AG20443 (cell line): ENCODE measurements around the gene CDCP1.
"Not testable (repeated sequence)": the region's sequence is repeated elsewhere in the genome, so short reads cannot be mapped to it uniquely, and the experiment has no call there.

Source experiments
- DNase-seq: peaks from one replicate; pipeline ENCODE4 v3.0.0; 2012; ENCODE audit warnings: low spot score, mixed read lengths

Gene CDCP1

DNA sequence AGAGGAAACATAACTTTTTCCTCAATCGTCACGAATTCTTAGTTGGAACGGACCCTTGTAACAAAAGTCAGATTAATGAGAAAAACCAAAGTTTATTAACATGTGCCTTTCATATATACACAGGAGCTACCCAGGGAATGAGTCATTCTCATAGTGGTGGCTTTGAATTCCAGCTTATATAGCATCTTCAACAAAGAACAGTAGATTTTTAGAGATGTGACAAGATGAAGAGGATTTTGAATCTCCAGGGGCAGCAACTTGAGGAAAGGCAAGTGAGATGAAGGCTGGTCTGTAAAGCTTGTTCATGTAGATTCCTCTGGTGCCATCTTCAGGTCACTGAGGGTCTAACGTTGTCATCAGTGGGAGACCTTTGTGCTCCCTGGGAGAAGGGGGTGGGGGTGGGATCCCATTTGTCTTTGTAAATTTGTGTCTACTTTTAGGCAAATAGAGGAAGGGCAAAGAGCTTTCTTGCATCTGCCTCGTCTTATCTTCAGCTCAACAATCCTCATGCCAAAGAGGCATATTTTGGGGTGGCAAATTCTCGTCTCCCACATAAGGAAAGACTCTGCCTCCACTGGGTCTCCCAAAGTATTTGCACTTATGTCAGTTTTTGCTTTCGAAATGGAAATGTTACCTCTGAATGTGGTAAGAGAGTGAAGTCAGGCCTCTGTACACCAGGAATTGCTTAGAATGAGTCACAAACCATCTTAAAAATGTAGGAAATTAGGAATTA lies 90.6 kb downstream of the CDCP1 start:
- peak; percentile 46 for DNase-seq

DNA sequence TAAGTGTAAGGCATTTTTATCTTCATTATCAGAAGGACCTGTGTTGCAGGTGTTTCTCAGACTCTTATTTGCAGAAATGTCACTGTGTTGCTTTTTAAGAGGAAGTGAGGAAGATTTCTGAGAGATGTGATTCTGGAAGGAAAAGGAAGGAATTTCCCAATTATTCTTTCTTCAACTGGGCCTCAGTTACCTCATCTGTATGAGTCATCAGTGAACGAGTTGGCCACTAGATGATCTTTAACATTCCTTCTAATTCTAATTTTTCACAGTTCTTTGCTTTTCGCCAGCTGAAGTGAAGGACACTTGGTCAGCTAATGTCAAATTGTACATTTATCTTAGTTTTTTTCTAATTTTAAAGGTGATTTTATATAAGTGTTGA lies 91.2 kb downstream of the CDCP1 start:
- peak; percentile 57 for DNase-seq

DNA sequence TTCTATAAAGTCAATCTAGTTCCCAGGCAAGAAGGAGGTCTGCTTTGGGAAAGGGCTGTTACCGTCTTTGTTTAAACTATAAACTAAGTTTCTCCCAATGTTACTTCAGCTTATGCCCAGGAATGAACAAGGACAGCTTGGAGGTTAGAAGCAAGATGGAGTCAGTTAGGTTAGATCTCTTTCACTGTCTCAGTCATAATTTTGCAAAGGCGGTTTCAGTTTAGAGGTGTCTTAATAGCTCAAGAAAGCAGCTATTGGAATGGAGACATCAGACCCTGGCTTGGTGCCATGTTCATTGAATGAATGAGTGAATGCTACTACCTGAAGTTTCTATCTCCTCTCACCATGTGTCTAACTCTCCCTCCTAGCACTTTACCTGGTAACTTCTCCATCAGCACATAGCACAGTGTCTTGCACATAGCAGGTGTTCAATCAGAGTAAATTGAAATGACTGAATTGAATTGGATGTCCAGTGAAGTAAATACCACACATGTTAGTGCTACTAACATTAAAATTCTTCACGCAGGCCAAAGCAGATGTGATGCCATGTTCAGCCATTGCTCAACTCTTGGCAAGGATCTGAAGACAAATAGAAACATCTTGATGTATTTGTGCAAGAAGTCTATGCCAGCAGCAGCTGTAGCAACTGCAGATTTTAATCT lies 91.9 kb downstream of the CDCP1 start:
- DNase-seq = peak; percentile 58

DNA sequence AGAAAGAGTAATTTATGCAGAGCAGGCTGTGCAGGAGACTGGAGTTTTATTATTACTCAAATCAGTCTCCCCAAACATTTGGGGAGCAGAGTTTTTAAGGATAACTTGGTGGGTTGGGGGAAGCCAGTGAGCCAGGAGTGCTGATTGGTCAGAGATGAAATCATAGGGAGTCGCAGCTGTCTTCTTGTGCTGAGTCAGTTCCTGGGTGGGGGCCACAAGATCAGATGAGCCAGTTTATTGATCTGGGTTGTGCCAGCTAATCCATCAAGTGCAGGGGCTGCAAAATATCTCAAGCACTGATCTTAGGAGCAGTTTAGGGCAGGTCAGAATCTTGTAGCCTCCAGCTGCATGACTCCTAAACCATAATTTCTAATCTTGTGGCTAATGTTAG lies 92.4 kb downstream of the CDCP1 start:
- not testable (repeated sequence) for DNase-seq

GRCh38 chr3:45051685-45052084 lies 94.5 kb downstream of the CDCP1 start:
- DNase-seq = no peak

GRCh38 chr3:45049807-45050206 lies 96.4 kb downstream of the CDCP1 start:
- no peak for DNase-seq

GRCh38 chr3:45048244-45048643 lies 97.9 kb downstream of the CDCP1 start:
- peak; percentile 72 for DNase-seq

- DNase-seq = peak; percentile 84
Measured at GRCh38 chr3:45043728-45044299, 102.4 kb downstream of the CDCP1 start.

- no peak for DNase-seq
Measured at GRCh38 chr3:45042162-45042561, 104.0 kb downstream of the CDCP1 start.

- no peak for DNase-seq
Measured at GRCh38 chr3:45041666-45042065, 104.5 kb downstream of the CDCP1 start.

DNA sequence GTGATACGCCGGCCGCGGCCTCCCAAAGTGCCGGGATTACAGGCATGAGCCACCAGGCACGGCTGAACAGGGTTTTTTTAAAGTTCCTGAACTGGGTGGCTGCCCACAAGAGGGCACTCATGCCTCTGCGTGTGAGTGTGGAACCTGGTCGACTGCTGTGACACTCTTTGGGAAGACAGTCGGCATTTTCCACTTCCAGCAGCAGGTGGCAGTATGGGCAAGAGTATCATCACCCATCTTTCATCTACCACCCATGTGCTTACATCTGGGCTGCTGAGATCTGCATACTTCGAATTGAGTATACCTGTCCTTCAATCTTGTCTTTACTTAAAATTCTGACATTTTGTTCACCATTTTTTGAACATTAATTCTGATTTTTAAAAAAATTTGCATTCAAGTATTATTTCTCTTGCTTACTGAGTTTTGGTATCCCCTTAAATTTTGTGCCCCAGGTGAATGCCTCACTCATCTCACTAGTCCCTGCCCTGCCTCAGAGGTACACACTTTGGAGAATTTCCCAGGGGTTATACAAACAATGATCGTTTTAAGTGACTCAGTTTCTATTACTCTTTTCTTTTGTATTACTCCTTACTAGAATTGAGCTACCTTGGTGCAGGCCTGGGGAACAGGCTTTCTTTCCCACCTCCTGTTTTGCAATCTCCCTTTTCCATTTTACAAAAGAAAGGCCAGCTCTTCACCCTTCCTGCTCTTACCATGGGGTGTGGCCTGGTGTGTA lies 108.3 kb downstream of the CDCP1 start:
- peak; percentile 92 for DNase-seq

DNA sequence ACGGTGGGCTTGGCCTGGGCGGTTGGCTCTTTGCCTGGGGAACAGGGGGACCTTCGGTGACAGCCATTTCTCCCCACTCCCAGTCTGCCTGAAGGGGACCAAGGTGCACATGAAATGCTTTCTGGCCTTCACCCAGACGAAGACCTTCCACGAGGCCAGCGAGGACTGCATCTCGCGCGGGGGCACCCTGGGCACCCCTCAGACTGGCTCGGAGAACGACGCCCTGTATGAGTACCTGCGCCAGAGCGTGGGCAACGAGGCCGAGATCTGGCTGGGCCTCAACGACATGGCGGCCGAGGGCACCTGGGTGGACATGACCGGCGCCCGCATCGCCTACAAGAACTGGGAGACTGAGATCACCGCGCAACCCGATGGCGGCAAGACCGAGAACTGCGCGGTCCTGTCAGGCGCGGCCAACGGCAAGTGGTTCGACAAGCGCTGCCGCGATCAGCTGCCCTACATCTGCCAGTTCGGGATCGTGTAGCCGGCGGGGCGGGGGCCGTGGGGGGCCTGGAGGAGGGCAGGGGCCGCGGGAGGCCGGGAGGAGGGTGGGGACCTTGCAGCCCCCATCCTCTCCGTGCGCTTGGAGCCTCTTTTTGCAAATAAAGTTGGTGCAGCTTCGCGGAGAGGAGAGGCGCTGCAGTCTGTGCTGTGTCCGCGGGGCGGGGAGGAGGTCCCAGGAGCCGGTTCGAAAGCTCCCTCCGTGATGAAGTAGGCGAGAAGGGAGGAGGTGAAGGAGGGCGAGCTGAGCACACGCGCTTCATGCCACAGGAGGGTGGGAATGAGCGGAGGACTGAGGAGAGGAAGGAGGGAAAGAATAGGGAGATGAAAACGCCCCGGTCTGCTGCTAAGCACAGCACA lies 110.5 kb downstream of the CDCP1 start:
- DNase-seq = peak; percentile 59

GRCh38 chr3:45034612-45035252 lies 111.4 kb downstream of the CDCP1 start:
- no peak for DNase-seq

- DNase-seq = no peak
Measured at GRCh38 chr3:45033791-45034190, 112.4 kb downstream of the CDCP1 start.
